Endometrial microvascular endothelial cells (primary cell): ENCODE results near the gene STARD5. TPM values are rescaled to one million over a fixed set of nuclear protein-coding genes. Genes with fewer than 3 reads are reported as not detected.
"Not testable (repeated sequence)": the region's sequence is repeated elsewhere in the genome, so short reads cannot be mapped to it uniquely, and the experiment has no call there.

ENCODE experiments used
- in situ Hi-C: cut with HindIII; loops from 2 replicates; pipeline ENCODE4 v1.10.0; 2017; ENCODE audit warnings: low sequenced_read_pairs, low pct_unique_long_range_greater_than_20kb; ENCODE audit errors: inconsistent ontology term
- total RNA-seq: library from RNA; depleted of rRNA; stranded (reverse); fragments of >200 nt; gene quantifications from one replicate; pipeline ENCODE4 v1.2.3, GENCODE V29; 2015; ENCODE audit errors: inconsistent ontology term

The STARD5 gene
- total RNA-seq, 1 donor from 2014 or later: 4.2 TPM

DNA sequence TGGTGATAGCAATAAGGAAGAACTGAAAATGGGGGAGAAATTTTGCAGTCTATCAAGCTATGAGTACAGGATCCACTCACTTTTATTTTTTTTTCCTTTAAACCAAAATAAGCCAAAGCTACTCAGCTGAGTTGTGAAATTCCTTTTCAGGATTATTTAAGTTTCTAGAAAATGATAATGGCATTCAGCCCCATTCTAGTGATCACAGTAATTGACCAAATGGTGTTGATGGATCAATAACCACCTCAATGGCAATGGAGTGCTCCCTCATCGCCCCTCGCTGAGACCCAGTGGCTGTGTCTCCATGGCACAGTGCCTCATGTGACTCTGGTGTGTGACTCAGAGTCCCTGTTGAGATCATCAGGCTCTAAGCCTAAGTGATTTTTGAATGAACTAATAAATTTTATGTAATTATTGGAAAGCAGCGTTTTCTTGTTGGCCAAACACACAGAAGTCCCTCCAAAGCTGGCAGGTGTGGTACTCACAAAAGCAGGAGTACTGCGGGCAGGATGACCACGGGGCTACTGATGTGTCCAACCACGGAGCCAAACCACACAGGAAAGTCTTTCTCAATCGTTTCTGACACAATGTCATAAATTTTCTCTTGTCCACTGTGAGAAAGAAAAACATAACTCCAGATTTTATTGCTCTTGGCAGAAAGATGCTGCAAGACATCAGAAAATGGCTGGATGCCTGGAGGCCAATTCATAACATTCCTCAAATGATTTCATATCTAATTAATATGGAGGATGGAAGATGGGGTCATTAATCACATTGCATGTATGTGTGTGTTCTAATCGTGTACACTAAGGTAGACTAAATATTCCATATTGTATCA lies 14.4 kb upstream of the STARD5 start:
- in situ Hi-C loops: no loop called here

DNA sequence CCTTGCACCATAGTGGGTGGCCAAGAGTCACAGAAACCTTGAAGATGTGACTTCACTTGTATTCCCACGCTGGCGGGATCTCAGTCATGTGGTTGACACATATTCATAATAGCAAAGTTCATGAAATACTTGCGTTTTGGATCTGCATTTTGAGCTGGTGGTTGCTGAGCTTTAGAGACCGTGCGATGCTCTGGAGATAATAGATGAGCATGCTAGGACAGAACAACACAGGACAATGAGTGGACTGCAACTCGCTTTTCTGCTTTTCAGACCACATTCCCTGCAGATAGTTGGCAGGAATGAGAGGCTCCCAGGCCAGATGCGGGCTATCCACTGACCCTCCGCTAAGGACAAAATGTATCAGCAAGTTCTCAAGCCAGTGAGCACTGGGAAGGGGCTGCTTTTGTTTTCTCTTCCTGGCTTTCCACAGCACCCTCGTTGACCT lies 13.8 kb upstream of the STARD5 start:
- in situ Hi-C loops: no loop called here

DNA sequence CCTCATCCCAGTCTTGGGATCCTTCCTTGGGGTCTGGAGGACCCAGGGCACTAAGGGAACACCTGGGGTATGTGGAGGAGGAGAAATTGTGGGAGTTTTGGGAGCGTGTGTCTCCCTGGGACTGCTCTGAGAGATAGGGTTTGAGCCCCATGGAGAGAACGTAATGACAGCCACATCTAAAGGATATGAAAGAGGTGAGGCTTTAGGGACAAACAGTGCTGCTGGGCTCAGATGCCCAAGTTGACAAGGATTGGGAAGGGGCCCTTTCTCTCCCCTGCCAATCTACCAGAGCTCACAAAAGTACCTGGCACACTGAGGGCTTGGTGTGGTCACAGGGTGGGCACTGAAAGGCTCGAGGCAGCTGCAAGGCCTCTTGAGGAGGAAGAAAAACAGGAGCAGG lies 13.3 kb upstream of the STARD5 start:
- in situ Hi-C loops: no loop called here

DNA sequence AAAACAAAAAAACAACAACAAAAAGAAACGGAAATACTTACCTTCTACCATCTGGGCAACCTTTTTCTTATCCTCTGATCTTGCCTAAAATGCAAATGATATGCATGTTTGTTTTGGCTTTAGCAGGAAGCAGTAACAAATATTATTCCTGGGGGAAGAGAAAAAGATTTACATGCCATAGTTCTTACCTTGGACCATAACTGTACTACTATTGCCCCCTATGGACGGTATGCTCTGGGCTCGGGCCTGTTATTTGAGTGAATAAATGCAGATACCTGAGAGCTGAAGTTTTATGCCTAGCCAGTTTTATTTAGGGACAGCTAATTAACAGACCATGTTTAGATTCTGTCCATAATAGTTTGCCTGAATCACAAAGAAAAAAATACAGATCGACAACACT lies 12.6 kb upstream of the STARD5 start:
- in situ Hi-C loops: no loop called here

DNA sequence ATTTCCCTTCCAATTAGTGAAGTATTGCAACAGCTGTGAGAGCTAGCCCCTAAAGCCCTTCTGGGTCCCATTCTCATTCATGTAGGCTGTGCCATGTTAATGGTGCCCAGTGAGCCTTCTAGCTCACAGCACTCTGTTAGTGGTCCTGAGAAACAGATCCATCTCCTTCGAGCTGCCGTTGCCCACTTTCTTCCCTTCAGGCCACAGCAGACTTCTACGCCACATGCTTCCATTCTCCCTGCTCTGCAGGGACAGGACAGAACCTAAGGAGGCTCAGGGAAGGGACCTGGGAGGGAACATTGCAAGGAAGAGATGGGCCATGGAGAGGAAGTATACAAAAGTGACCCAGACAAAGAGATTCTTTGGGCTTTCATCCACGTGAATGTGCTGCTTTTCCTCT lies 11.7 kb upstream of the STARD5 start:
- in situ Hi-C loops: no loop called here

DNA sequence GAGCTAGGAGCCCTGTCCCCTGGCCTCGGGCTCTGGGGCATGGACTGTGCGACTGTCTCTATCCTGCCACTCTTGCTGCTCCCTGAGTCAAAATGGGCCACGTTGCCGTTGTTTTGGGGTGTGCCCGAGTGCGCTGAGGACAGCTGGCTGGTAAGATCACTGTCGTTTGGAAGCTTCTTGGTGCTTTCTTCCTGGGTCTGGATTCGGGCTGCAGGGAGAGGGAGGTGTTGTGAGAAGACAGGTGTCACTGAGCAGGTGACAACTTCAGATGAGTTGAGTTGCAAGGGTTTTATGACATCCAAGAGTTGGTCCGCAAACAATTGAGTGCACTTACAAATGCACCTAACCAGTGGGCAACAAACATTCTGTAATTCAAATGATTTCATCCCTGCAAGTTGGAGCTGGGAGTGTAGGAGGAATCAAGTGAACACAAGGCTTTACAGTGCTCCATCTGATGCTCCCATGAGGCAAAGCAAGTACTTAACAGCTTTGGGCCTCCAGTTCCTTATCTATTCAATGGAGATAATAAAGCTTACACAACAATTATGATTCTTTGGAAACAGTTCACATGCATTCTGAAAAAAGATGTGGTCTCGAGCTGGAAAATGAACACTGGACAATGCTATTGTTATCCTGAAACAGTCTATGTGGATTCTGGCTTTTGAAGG lies 11.0 kb upstream of the STARD5 start:
- in situ Hi-C loops: no loop called here

DNA sequence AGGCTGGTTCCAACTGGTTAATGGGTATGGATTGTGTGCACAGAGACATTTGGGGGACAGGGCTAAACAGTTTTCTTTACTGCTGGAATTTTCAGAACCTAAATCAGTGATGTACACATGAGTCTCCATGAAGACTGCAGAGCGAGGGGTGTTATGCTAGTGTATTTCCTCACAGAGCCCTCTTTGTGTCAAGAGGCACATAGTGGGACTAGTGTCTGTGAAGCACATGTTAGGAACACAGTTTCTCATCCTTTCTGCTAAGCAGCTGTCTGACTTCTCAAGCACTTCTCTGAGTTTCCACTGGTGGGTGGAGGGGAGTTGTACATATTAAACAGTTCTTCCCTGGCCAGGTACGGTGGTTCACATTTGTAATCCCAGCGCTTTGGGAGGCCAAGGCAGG lies 9.4 kb upstream of the STARD5 start:
- in situ Hi-C loops: no loop called here

DNA sequence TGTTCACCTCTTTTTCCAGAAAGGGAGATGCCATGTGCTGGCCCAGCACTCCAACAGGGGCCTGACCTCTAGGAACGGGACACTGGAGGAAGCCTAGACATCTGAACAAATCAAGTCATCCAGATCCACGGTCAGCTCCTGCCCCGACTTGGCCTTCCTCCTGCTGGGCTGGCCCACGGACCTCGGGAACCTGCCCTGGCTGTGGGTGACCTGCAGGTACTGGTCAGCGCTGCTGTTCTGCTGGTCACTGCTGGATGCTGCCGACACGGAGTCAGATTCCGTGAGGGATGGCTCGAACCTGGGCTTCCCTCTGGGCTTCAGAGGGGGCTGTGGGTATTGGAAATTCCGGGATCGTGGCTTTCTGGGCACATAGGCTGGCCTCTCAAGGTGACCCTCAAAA lies 8.4 kb upstream of the STARD5 start:
- in situ Hi-C loops: no loop called here

DNA sequence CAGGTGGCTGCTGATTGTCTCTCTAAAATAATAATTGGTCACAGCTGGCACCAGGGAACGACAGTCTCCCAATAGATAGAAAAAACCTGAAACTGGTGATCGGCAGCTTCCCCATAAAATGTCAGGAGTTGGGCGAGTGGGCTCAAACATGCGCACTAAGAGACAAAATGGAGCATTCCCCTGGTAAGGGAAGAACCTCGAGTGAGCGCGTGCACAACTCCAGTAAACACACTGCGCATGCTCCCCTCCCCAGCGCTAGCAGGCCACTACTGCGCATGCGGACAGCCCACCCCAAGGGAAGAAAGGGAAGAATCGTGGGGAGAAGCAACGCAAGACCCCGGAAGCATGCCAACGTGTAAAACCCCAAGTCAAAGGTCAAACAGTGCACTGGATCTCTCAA lies 7.7 kb upstream of the STARD5 start:
- in situ Hi-C loops: no loop called here

DNA sequence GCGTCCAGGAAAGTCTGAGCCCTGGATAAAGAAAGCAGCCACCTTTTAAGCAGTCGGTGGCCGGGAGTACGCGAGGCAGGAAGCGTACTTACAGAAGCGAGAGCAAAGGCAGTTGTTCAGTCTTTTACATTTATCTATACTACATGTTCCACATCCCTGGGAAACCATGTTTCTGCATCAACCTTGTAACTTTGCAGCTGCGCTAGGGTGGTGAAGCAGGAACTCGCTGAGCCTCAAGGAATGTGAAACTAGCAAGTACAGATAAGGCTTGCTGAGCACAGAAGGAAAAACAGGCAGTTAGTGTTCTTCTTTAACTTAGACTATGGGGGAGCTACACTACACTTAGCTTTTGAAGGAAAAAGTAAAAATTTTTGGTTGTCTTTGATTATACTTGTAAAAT lies 7.2 kb upstream of the STARD5 start:
- in situ Hi-C loops: not testable (repeated sequence)

DNA sequence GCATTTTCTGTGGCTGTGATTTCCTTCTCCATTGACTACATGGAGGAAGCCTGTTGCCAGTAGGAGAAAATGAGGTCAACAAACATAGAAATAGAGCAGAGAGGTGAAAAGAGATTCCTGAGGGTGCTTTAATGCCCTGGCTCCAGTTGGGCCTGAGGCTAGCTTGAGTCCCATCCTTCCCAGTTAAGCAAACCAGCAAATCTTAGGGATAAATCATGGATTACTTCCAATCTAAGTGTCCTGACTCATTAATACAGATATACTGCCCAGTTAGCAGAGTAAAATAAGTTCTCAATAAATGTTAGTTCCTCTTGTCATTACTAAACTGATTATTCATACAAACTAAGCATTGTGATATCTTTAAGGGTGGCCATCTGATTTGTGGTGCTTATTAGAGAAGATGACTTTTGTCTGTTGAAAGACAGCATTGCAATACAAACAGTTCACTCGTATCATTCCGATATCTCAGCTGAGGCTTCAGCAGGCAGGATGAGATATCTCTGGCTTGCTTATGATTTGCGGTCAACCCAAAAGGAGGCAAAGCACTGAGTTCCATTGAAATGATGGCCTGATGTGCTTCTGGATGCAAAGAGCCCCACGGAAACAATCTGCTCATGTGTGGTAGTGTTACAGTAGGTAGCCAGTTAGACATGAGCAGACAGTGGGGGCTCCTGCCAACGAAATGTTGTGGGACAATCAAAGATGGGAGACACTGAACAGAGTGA lies 6.6 kb upstream of the STARD5 start:
- in situ Hi-C loops: no loop called here

DNA sequence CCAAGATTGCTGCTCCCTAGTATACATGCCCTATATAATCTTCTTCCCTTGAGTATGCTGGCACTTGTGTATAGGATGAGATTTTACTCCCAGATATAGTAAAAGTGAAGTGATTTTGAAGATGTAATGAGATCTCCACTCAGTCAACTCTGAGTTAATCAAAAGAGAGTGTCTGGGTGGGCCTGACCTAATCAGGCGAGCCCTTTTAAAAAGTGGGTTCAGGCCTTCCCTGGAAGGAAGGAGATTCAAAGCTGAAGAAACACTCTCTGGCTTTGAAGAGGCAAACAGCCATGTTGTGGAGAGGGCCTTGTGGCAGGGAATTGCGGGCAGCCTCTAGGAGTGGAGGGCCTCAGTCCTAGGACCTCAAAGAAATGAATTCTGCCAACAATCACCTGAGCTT lies 5.5 kb upstream of the STARD5 start:
- in situ Hi-C loops: no loop called here

DNA sequence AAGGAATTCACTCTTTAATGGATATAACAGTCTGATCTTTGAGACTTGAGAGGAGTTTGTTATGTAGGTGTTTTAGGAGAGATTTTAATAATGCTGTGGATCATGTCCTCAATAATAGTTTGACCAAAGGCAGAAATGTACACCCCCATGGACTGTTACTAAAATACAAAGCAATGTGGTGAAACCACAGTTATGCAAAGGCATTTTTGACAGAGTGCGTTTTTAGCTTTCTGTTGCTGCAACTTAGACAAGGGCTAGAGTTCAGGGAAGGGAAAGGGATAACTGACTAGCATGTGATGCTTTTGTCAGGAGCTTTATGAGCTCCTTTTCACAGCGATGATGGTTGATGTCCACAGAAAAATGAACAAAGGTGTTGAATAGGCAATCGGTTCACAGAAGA lies 3.6 kb upstream of the STARD5 start:
- in situ Hi-C loops: no loop called here

DNA sequence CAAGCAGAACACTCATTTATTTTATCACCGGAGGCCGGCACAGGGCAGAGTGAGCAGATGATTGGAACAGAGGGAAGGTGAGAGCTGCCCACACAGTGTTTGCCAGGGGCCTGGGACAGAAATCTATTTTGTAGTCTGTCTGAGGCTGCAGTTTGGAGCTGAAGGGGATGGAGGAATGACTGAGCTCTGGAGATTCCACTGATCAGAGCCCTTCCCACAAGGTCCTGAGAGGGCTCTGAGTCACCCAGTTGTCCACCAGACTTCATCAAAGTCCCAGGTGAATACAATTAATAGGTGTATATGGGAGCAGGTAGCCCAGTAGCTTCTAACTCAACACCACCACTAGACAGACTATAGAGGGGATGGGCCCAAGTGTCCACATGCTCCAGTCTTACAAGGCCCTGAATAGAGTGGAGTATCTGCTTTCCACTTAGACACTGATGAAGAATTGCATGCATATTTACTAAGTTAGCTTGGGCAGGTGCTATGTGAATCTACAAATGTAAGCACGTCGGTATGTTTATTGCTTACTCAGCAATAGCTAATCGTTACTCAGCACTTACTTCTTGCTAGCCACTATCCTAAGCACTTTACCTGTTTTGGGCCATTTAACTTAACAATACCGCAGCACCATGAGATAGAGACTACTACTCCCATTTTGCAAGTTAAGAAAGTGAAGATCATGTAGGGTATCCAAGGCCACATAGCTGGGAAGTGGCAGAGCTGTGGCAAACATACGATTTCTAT lies 2.7 kb upstream of the STARD5 start:
- in situ Hi-C loops: no loop called here

DNA sequence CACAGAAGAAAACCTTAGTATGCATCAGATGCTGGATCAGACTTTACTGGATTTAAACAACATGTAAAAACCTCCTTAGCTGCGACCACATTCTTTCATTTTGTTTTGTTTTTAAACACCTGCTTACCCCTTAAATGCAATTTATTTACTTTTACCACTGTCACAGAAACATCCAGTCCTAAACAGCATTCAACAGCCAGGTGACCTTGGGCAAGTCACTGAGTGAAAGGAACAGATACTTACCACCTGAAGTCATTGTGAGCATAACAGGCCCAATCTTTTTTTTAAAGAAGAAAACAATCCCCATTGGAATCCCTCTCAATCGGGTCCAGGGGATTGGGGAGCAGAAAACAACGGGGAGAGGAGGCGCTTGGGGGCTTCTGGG lies 390 bp downstream of the STARD5 start:
- in situ Hi-C loops: no loop called here

DNA sequence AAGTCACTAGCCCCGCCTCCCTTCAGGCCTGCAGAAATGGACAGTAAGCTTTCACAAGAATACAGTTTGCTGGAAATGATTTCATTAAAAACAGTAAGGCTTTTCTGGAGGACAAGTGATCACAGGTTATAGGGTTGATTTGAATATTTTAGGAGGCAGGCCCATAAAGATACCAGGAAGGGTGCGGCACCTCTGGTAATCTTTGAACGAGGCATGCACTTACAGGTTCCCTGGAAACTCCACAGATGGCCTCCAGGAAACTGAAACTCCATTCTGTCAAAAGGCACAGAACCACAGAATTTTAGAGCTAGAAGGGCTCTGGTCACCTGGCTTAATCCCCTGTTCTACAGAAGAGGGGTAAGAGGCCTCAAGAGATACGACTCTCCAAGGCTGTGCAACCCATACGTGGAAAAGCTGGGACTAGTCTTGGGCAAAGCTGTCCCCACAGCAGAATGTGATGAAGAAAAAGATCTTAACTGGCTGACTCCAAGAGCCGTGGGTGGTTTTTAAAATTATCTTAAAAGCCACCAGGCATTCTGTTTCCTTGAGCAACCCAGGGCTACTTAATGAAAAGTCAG lies 1.2 kb downstream of the STARD5 start:
- in situ Hi-C loops: no loop called here

DNA sequence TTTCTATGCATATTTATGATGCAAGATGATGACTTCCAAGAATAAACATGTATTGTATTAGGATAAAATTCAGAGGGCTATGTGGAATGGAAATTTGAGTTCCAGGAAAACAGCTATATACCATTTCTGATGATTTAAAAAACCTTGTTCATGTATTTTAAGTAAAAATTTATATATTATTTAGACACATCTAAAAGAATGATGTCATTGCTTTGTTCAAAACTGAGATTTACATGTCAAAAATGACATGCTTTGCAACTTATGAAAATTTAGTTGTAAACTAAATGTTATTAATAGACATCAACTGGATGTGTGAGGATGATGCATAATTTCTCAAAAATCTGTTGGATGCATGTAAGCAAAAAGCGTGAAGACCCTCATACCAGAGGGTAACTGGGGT lies 2.3 kb downstream of the STARD5 start:
- in situ Hi-C loops: no loop called here

DNA sequence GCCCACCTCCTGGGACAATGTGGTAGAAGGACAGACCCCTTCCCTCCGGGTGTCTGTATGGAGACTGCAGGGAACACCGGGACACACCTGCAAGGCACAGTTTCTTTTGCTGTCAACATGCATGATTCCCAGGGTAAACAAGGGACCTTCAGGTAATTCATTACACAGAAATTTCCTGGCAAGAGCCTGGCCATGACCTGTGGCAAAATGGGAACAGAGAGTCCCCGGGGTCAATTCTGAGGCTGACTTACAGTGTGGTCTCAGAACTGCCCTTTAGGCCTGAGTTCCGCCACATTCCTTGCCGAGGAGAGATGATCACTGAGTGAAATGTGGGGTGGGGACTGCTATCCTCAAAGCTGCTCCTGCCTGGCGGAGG lies 6.3 kb downstream of the STARD5 start:
- in situ Hi-C loops: no loop called here

DNA sequence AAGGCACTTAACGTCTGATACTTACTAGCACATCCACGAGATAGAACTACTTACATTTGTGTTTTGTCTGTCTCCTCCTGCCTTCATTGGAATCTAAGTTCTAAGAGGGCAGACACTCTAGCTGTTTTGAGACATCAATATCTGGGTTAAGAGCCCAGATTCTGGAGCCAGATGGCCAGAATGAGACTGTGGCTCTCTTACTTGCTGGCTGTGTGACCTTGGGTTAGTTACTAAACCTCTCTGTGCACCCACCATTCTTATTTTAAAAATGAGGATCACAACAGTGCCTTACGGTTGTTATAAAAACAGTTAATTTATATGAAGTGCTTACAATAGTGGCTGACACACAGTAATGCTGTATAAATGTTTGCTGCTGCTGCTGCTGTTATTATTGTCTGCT lies 7.7 kb downstream of the STARD5 start:
- in situ Hi-C loops: no loop called here
